ENCODE results near the gene FILIP1.
"Not testable (repeated sequence)": the region's sequence is repeated elsewhere in the genome, so short reads cannot be mapped to it uniquely, and the experiment has no call there.

Gene FILIP1

DNA sequence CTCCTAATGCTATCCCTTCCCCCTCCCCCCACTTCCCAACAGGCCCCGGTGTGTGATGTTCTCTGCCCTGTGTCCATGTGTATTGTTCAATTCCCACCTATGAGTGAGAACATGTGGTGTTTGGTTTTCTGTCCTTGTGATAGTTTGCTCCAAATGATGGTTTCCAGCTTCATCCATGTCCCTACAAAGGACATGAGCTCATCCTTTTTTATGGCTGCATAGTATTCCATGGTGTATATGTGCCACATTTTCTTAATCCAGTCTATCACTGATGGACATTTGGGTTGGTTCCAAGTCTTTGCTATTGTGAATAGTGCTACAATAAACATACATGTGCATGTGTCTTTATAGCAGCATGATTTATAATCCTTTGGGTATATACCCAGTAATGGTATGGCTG is 60.8 kb downstream of the FILIP1 start:
- H3K27me3 ChIP-seq (ENCODE audit: low read depth); H3K36me3 ChIP-seq (replicated peaks); in situ Hi-C loops (cut with MboI; ENCODE audit: low sequenced_read_pairs); H3K4me3 ChIP-seq; H3K9me3 ChIP-seq; DNase-seq (ENCODE audit: low spot score in 2 of 2); H3K4me1 ChIP-seq: not testable (repeated sequence)

GRCh38 chr6:75431379-75431778 is 62.2 kb downstream of the FILIP1 start:
- in situ Hi-C loops (cut with MboI; ENCODE audit: low sequenced_read_pairs) = no loop called here
- DNase-seq (ENCODE audit: low spot score in 2 of 2) = no peak
- Histone ChIP-seq H3K27me3 (ENCODE audit: low read depth) (no peaks in the 10 kb centered on the region), H3K9me3 (no peaks in the 10 kb centered on the region), H3K36me3 (replicated peaks) (no peaks in the 10 kb centered on the region), H3K4me1 (no peaks in the 10 kb centered on the region), H3K4me3 (no peak overlapping the region)

GRCh38 chr6:75430631-75431325 is 62.8 kb downstream of the FILIP1 start:
- Histone ChIP-seq H3K4me1 (no peaks in the 10 kb centered on the region), H3K36me3 (replicated peaks) (no peaks in the 10 kb centered on the region), H3K4me3 (no peak overlapping the region), H3K27me3 (ENCODE audit: low read depth) (no peaks in the 10 kb centered on the region), H3K9me3 (no peaks in the 10 kb centered on the region)
- in situ Hi-C loops (cut with MboI; ENCODE audit: low sequenced_read_pairs) = no loop called here
- no peak for DNase-seq (ENCODE audit: low spot score in 2 of 2)

DNA sequence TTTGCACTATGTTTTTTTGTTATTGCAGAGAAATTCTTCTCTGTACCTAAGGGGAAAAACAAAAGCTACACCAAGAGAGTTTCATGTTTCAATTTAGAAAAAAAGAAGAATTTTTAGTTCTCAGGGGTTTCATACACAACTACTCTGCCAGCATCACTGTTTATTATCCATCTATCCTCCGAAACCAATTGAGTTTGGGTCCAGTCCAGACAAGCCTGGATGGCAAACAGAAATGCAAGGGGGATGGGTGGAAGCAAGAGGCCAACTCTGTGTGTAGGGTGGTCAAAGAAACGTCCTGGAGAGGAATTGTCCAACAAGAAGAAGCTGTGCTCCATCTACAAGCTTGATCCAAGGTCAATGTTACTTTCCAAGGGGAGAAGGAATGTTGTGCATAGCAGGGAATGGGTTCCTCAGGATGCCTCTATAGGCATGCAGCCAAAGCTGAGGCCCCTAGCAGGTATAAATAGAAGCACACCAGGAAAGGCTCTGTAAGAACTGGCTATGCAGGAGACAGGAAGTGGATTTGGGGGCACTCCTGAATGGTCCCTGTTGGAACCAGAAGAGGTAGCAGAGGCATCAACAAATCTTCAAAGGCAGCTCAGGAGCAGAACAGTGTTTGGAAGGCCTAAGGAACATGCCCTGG is 64.4 kb downstream of the FILIP1 start:
- H3K9me3 ChIP-seq = no peaks in the 10 kb centered on the region
- no peaks in the 10 kb centered on the region for H3K27me3 ChIP-seq (ENCODE audit: low read depth)
- H3K36me3 ChIP-seq (replicated peaks) = no peaks in the 10 kb centered on the region
- H3K4me1 ChIP-seq = no peaks in the 10 kb centered on the region; the same call in 1 of the 2 replicates
- H3K4me3 ChIP-seq = no peak overlapping the region
- in situ Hi-C loops (cut with MboI; ENCODE audit: low sequenced_read_pairs) = no loop called here
- no peak for DNase-seq (ENCODE audit: low spot score in 2 of 2)

GRCh38 chr6:75428204-75428603 is 65.4 kb downstream of the FILIP1 start:
- Histone ChIP-seq H3K36me3 (replicated peaks) (no peaks in the 10 kb centered on the region), H3K27me3 (ENCODE audit: low read depth) (no peaks in the 10 kb centered on the region), H3K9me3 (no peaks in the 10 kb centered on the region), H3K4me1 (no peaks in the 10 kb centered on the region; the same call in 1 of the 2 replicates), H3K4me3 (no peak overlapping the region)
- in situ Hi-C loops (cut with MboI; ENCODE audit: low sequenced_read_pairs) = no loop called here
- DNase-seq (ENCODE audit: low spot score in 2 of 2) = no peak

GRCh38 chr6:75427329-75427728 is 66.3 kb downstream of the FILIP1 start:
- Histone ChIP-seq H3K4me3 (no peak overlapping the region), H3K36me3 (replicated peaks) (no peaks in the 10 kb centered on the region), H3K4me1 (no peaks in the 10 kb centered on the region; the same call in 1 of the 2 replicates), H3K27me3 (ENCODE audit: low read depth) (no peaks in the 10 kb centered on the region), H3K9me3 (no peaks in the 10 kb centered on the region)
- no peak for DNase-seq (ENCODE audit: low spot score in 2 of 2)
- in situ Hi-C loops (cut with MboI; ENCODE audit: low sequenced_read_pairs) = no loop called here

GRCh38 chr6:75424618-75425548 is 68.7 kb downstream of the FILIP1 start:
- Histone ChIP-seq H3K4me1 (no peaks in the 10 kb centered on the region; the same call in 1 of the 2 replicates), H3K4me3 (no peak overlapping the region), H3K27me3 (ENCODE audit: low read depth) (no peaks in the 10 kb centered on the region), H3K9me3 (no peaks in the 10 kb centered on the region), H3K36me3 (replicated peaks) (no peaks in the 10 kb centered on the region)
- DNase-seq (ENCODE audit: low spot score in 2 of 2) = no peak
- in situ Hi-C loops (cut with MboI; ENCODE audit: low sequenced_read_pairs) = no loop called here

DNA sequence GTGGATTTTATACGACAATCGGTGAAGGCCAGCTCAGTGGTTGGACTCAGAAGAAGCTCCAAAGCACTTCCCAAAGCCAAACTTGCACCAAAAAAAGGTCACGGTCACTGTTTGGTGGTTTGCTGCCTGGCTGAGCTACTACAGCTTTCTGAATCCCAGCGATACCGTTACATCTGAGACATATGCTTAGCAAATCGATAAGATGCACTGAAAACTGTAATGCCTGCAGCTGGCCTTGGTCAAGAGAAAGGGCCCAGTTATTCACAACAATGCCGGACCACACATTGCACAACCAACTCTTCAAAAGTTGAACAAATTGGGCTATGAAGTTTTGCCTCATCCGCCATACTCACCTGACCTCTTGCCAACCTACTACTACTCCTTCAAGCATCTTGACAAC is 70.2 kb downstream of the FILIP1 start:
- in situ Hi-C loops (cut with MboI; ENCODE audit: low sequenced_read_pairs) = no loop called here
- Histone ChIP-seq H3K4me3 (no peak overlapping the region), H3K36me3 (replicated peaks) (no peaks in the 10 kb centered on the region), H3K27me3 (ENCODE audit: low read depth) (no peaks in the 10 kb centered on the region), H3K4me1 (peaks cover 6% of the 10 kb centered on the region), H3K9me3 (no peaks in the 10 kb centered on the region)
- no peak for DNase-seq (ENCODE audit: low spot score in 2 of 2)

GRCh38 chr6:75422024-75422639 is 71.5 kb downstream of the FILIP1 start:
- Histone ChIP-seq H3K4me3 (no peak overlapping the region), H3K27me3 (ENCODE audit: low read depth) (no peaks in the 10 kb centered on the region), H3K36me3 (replicated peaks) (no peaks in the 10 kb centered on the region), H3K9me3 (no peaks in the 10 kb centered on the region), H3K4me1 (peaks cover 10% of the 10 kb centered on the region)
- in situ Hi-C loops (cut with MboI; ENCODE audit: low sequenced_read_pairs) = no loop called here
- no peak for DNase-seq (ENCODE audit: low spot score in 2 of 2)

DNA sequence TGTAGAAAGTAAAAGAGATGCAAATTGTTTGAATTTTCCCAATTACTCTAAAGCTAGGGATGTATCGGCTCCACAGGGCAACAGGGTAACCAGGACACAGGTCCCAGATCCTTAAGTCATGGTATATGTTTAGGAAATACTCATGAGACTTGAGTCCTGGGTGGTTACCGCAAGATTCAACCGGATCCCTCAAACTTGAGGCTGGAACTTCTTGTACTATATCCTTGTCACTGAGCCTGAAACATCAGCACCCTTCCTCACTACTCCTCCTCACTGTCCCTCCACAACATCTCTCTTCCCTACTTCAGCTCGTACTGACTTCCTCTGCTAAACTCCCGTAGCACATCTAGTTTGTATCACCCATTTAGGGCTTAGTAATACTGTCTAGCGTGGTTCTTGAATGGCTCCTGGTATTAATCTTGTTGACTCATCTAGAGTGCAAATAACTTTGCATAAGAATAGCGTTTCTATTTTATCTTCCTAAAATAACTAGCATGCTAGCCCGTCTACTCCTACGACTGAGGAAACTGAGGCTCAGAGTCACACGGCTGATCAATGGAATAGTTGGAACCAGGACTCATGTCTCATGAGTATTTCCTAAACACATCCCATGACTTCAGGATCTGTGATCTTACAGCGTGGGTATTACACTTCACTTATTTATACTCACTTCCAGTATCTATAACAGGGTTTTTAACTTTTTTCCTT is 72.1 kb downstream of the FILIP1 start:
- in situ Hi-C loops (cut with MboI; ENCODE audit: low sequenced_read_pairs) = no loop called here
- DNase-seq (ENCODE audit: low spot score in 2 of 2) = no peak
- no peak overlapping the region for H3K4me3 ChIP-seq
- peaks cover 10% of the 10 kb centered on the region for H3K4me1 ChIP-seq
- H3K9me3 ChIP-seq = no peaks in the 10 kb centered on the region
- no peaks in the 10 kb centered on the region for H3K27me3 ChIP-seq (ENCODE audit: low read depth)
- no peaks in the 10 kb centered on the region for H3K36me3 ChIP-seq (replicated peaks)

DNA sequence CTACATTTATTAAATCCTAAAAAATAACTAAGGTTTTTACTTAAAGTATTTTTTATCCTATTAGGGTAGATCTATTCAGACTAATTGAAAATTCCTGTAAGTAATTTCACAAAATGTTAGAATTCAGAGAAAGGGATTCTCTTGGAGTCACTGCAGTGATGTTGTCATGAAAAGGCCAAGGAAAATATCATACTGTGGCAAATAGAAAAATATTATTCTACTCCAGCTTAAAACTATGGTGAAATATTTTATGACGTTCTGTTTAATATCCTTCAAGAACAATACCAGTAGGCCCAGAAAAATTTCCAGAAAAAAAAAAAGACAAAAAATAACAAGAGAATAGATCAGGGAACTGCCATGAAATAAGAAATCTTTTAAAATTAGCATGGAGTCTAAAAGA is 73.6 kb downstream of the FILIP1 start:
- H3K4me1 ChIP-seq = peaks cover 10% of the 10 kb centered on the region
- no peaks in the 10 kb centered on the region for H3K9me3 ChIP-seq
- H3K4me3 ChIP-seq = no peak overlapping the region
- no peak for DNase-seq (ENCODE audit: low spot score in 2 of 2)
- H3K27me3 ChIP-seq (ENCODE audit: low read depth) = no peaks in the 10 kb centered on the region
- H3K36me3 ChIP-seq (replicated peaks) = no peaks in the 10 kb centered on the region
- in situ Hi-C loops (cut with MboI; ENCODE audit: low sequenced_read_pairs) = no loop called here

DNA sequence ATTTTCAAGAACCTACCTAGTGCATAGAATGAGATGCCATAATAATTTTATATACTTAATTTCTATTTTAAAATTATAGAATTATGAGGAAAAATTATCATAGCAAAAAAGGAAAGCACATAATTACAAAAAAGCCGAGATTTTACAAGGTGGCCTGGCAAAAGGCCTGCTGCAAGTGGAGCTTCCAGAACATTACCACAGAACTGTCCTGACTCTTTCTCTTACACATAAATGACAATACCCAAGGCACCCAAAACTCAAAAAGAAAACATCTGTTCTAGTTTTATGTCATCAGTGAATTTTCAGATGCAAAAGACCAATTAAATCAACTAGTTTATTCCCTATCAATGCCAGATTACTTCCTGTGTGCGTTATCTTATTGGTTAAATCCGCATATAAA is 74.2 kb downstream of the FILIP1 start:
- no peaks in the 10 kb centered on the region for H3K9me3 ChIP-seq
- no peak for DNase-seq (ENCODE audit: low spot score in 2 of 2)

DNA sequence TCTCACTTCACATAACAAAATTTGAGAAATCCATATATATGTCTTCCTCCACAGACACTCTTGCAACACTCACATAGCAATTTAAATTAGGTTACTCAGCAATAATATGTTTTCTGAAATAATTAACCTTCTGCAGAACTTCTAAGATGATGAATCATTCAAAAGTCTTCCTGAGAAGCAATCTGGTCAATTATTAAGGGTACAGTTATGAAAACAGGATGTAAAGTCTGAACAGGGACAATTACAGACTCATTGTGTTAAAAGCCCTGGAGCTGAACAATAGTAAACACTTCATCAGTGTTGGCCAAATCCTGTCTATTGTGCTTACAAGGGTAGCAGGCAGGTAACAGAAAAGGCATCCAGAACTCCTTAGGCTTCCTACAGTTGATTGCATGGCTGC is 75.4 kb downstream of the FILIP1 start:
- peak in 1 of 2 experiments; percentile 34 for DNase-seq (ENCODE audit: low spot score in 2 of 2)

More for the DNA sequence above, 74.2 kb downstream of the FILIP1 start:
- in situ Hi-C loops (cut with MboI; ENCODE audit: low sequenced_read_pairs) = no loop called here
- Histone ChIP-seq H3K27me3 (ENCODE audit: low read depth) (no peaks in the 10 kb centered on the region), H3K4me1 (peaks cover 10% of the 10 kb centered on the region), H3K36me3 (replicated peaks) (no peaks in the 10 kb centered on the region), H3K4me3 (no peak overlapping the region)

More for the DNA sequence above, 75.4 kb downstream of the FILIP1 start:
- no peak overlapping the region for H3K4me3 ChIP-seq
- peaks cover 12% of the 10 kb centered on the region for H3K4me1 ChIP-seq
- H3K27me3 ChIP-seq (ENCODE audit: low read depth) = no peaks in the 10 kb centered on the region
- no peaks in the 10 kb centered on the region for H3K9me3 ChIP-seq
- in situ Hi-C loops (cut with MboI; ENCODE audit: low sequenced_read_pairs) = no loop called here
- no peaks in the 10 kb centered on the region for H3K36me3 ChIP-seq (replicated peaks)

Measured in HAP-1 (cell line).